ENCODE results near the gene XRCC1. TPM values are rescaled to one million over a fixed set of nuclear protein-coding genes. Genes with fewer than 3 reads are reported as not detected.

The XRCC1 gene
- total and polyA plus RNA-seq, 2 of the 4 experiments (the other 2 are of a cell fraction): 12.5 to 21.3 TPM

GRCh38 chr19:43505941-43506340 lies 69.4 kb downstream of the XRCC1 start:
- no peak overlapping the region for H3K18ac ChIP-seq (ENCODE audit: low read depth, low read length)
- H2BK15ac ChIP-seq (ENCODE audit: low read depth, low read length): no peak overlapping the region
- BruUV-seq (replicated peaks): no TSS peak
- intact Hi-C loops (cut with micrococcal nuclease) (no loop called here), in situ Hi-C loops (cut with MboI; ENCODE audit: low sequenced_read_pairs) (no loop called here), dilution Hi-C loops (cut with HindIII; ENCODE audit: low sequenced_read_pairs, unreplicated experiment) (no loop called here)
- no peak overlapping the region for H4K5ac ChIP-seq (ENCODE audit: low read depth, low read length)
- ChIA-PET CTCF (no interaction called here), POLR2A (ENCODE audit: unreplicated experiment) (no interaction called here)
- peaks cover 0 to 19% of the 10 kb centered on the region in 2 experiments; a peak in 3 of 4 replicates for H3K79me1 ChIP-seq (ENCODE audit: low read depth in 1 of 2, low read length in 2 of 2)
- H4K8ac ChIP-seq (ENCODE audit: low read depth in 2 of 2, low read length in 2 of 2): no peak overlapping the region
- no peaks in the 10 kb centered on the region for H3K9me3 ChIP-seq (ENCODE audit: control insufficient read depth, insufficient read depth, low read length)
- no peak overlapping the region for H3K4ac ChIP-seq (ENCODE audit: low read depth, low read length)
- H2AK9ac ChIP-seq (replicated peaks; ENCODE audit: low read depth, low read length, poor library complexity): no peak overlapping the region
- H3K56ac ChIP-seq (ENCODE audit: extremely low read depth, insufficient read depth, low read length): no peak overlapping the region
- H3K14ac ChIP-seq (replicated peaks; ENCODE audit: low read depth, low read length): no peak overlapping the region
- H3K27me3 ChIP-seq (ENCODE audit: control insufficient read depth, insufficient read depth, low read length): no peaks in the 10 kb centered on the region
- H2BK120ac ChIP-seq (ENCODE audit: low read depth, low read length): no peak overlapping the region
- no peak overlapping the region for H3K27ac ChIP-seq (ENCODE audit: insufficient read depth, low read length)
- no peaks in the 10 kb centered on the region for H4K20me1 ChIP-seq (ENCODE audit: insufficient read depth, low read length)
- H3K4me1 ChIP-seq (ENCODE audit: control insufficient read depth, insufficient read depth, low read length): peaks cover 4% of the 10 kb centered on the region; the same call in 1 of the 2 replicates
- no peak overlapping the region for H3K23ac ChIP-seq (ENCODE audit: low read depth, low read length)
- no peak for TF ChIP-seq NFE2L2 (IDR thresholded peaks at IDR 0.05; ENCODE audit: low read depth, low read length)
- no peak for TF ChIP-seq FOS (IDR thresholded peaks at IDR 0.05; ENCODE audit: low read depth, low read length)
- TF ChIP-seq MAZ (IDR thresholded peaks at IDR 0.05; ENCODE audit: borderline replicate concordance, low read depth, low read length): no peak
- TF ChIP-seq BHLHE40 (IDR thresholded peaks at IDR 0.05; ENCODE audit: low read depth, low read length): no peak
- no peak for TF ChIP-seq RAD21 (IDR thresholded peaks at IDR 0.05; ENCODE audit: low read length)
- no peak for TF ChIP-seq SMC3 (IDR thresholded peaks at IDR 0.05; ENCODE audit: low read depth, low read length)
- no peak overlapping the region for H3K9ac ChIP-seq (ENCODE audit: low read depth, low read length)
- no peak overlapping the region for H3K4me3 ChIP-seq (ENCODE audit: insufficient read depth, low read depth, low read length)
- no peak overlapping the region for H2AK5ac ChIP-seq (ENCODE audit: low read depth, low read length)
- H2AFZ ChIP-seq (replicated peaks; ENCODE audit: low read length, poor library complexity): no peak overlapping the region
- 100% methylated on average over 3 of the region's 5 CpGs; no CpG with 5 or more reads in 1 of the 2 experiments for WGBS, 2 experiments (ENCODE audit: extremely low coverage in 2 of 2, insufficient read length in 1 of 2)
- H3K36me3 ChIP-seq (ENCODE audit: control insufficient read depth, insufficient read depth, low read length): peaks cover 20% of the 10 kb centered on the region
- H2BK20ac ChIP-seq (ENCODE audit: low read depth, low read length): no peak overlapping the region
- H3K9me1 ChIP-seq (ENCODE audit: insufficient read depth, low read length): 0 out of 2 replicates have a peak, but pooled peaks cover 3% of the 10 kb centered on the region
- ATAC-seq (ENCODE audit: low read depth) (no peak), DNase-seq (no peak)
- H4K91ac ChIP-seq (ENCODE audit: insufficient read depth, low read depth, low read length): no peak overlapping the region
- no peak overlapping the region for H2BK5ac ChIP-seq (ENCODE audit: low read depth, low read length, poor library complexity, severe bottlenecking)
- H3K4me2 ChIP-seq (ENCODE audit: low read depth, low read length): no peak overlapping the region
